ENCODE measurements around the gene IGSF6.

DNA sequence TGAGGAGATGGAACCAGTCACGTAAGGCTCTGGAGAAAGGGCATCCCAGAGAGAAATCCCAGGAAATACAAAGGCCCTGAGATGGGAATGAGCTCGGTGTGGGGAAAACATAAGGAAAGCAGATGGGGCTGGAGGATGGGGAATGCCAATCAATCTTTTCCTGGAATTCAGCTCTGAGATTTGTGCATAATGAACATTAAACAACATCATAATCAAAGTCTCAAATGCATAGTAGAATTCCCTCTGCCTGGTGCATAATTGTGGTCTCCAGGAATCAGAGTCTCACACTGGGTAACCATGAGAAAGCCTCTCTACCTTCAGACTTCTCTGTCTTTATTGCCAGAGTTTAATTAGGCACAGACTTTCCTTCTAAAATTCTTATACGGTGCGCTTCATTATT lies 42.2 kb upstream of the IGSF6 start:
- TF ChIP-seq SALL2 (tag by site-specific recombination; IDR thresholded peaks at IDR 0.05; ENCODE audit: borderline replicate concordance) (no peak), ZNF416 (tag by site-specific recombination; IDR thresholded peaks at IDR 0.05) (no peak), ZNF146 (tag by site-specific recombination; IDR thresholded peaks at IDR 0.05) (no peak), ZNF830 (tag by site-specific recombination; IDR thresholded peaks at IDR 0.05; ENCODE audit: low read depth) (no peak), ZNF366 (tag by site-specific recombination; conservative IDR thresholded peaks at IDR 0.05) (no peak)
- TF ChIP-seq, protein P1, sequence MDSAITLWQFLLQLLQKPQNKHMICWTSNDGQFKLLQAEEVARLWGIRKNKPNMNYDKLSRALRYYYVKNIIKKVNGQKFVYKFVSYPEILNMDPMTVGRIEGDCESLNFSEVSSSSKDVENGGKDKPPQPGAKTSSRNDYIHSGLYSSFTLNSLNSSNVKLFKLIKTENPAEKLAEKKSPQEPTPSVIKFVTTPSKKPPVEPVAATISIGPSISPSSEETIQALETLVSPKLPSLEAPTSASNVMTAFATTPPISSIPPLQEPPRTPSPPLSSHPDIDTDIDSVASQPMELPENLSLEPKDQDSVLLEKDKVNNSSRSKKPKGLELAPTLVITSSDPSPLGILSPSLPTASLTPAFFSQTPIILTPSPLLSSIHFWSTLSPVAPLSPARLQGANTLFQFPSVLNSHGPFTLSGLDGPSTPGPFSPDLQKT (IDR thresholded peaks at IDR 0.05; ENCODE audit: borderline replicate concordance, low read depth, low read length) = no peak
- TF ChIP-seq, protein P2, sequence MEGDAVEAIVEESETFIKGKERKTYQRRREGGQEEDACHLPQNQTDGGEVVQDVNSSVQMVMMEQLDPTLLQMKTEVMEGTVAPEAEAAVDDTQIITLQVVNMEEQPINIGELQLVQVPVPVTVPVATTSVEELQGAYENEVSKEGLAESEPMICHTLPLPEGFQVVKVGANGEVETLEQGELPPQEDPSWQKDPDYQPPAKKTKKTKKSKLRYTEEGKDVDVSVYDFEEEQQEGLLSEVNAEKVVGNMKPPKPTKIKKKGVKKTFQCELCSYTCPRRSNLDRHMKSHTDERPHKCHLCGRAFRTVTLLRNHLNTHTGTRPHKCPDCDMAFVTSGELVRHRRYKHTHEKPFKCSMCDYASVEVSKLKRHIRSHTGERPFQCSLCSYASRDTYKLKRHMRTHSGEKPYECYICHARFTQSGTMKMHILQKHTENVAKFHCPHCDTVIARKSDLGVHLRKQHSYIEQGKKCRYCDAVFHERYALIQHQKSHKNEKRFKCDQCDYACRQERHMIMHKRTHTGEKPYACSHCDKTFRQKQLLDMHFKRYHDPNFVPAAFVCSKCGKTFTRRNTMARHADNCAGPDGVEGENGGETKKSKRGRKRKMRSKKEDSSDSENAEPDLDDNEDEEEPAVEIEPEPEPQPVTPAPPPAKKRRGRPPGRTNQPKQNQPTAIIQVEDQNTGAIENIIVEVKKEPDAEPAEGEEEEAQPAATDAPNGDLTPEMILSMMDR (tag by site-specific recombination; IDR thresholded peaks at IDR 0.05) = no peak

Data from HEK293 (cell line).